H1 (cell line): Measurements from ENCODE around the gene MUC4. TPM values are rescaled to one million over a fixed set of nuclear protein-coding genes. Genes with fewer than 3 reads are reported as not detected.

Experiments used
- CTCF ChIA-PET: fragments of 300-600 bp; sonication (Branson Sonifier 250); formaldehyde crosslinking; loops from one replicate; lab custom pipeline; 2021; ENCODE audit not compliant: partially characterized antibody; lab: Charles Lee
- POLR2A ChIA-PET: fragments of 300-600 bp; sonication (Branson Sonifier 250); formaldehyde crosslinking; loops from one replicate; lab custom pipeline; 2021; ENCODE audit warnings: inconsistent platforms; ENCODE audit not compliant: partially characterized antibody; lab: Charles Lee
- DNase-seq, 2 experiments: peaks; one replicate each; pipeline versions ENCODE4 v3.0.0 to v3.0.0-alpha.2; 2010 to 2022; ENCODE audit warnings: low spot score in 2 of 2, low read depth in 1 of 2, mixed read lengths in 1 of 2
- FAIRE-seq: peaks from 2 replicates; lab custom pipeline; 2011; peaks lifted over from hg19 to GRCh38; lab: Jason Lieb, UNC
- H2AFZ ChIP-seq: 2 replicates; pipeline ENCODE4 v1.8.1; 2012; ENCODE audit warnings: low read length, inconsistent platforms
- H2AK5ac ChIP-seq: 2 replicates; pipeline ENCODE4 v1.6.1; 2013; ENCODE audit warnings: low read depth, low read length
- H2BK120ac ChIP-seq: replicated peaks from 2 replicates; pipeline ENCODE3; 2013; ENCODE audit warnings: low read depth, low read length, inconsistent platforms
- H2BK12ac ChIP-seq: 2 replicates; pipeline ENCODE4 v1.6.1; 2013; ENCODE audit warnings: low read depth, low read length
- H2BK15ac ChIP-seq: 2 replicates; pipeline ENCODE4 v1.6.1; 2013; ENCODE audit warnings: low read length
- H2BK20ac ChIP-seq: 2 replicates; pipeline ENCODE4 v1.6.1; 2013; ENCODE audit warnings: low read length
- H2BK5ac ChIP-seq: 2 replicates; pipeline ENCODE4 v1.6.1; 2013; ENCODE audit warnings: low read depth, low read length
- H3K14ac ChIP-seq: 2 replicates; pipeline ENCODE4 v1.6.1; 2013; ENCODE audit warnings: inconsistent platforms; ENCODE audit not compliant: insufficient read length
- H3K18ac ChIP-seq: 2 replicates; pipeline ENCODE4 v1.6.1; 2013; ENCODE audit warnings: low read length; ENCODE audit errors: extremely low read depth
- H3K23ac ChIP-seq: 2 replicates; pipeline ENCODE4 v1.6.1; 2013; ENCODE audit warnings: inconsistent platforms; ENCODE audit not compliant: insufficient read length
- H3K23me2 ChIP-seq: 2 replicates; pipeline ENCODE4 v1.6.1; 2013; ENCODE audit warnings: low read depth, low read length
- H3K27ac ChIP-seq: 2 replicates; pipeline ENCODE4 v1.6.1; 2011; ENCODE audit warnings: low read depth, low read length, inconsistent platforms
- H3K27me3 ChIP-seq, 4 experiments: replicated peaks in 1 of 4; 1 replicate in 1 of 4; 2 replicates in 3 of 4; pipeline versions ENCODE4 v1.6.1 to v1.8.1; 2011 to 2013; ENCODE audit warnings: low read length in 3 of 4, mild to moderate bottlenecking in 3 of 4, inconsistent platforms in 2 of 4, mixed read lengths in 2 of 4, moderate library complexity in 1 of 4; ENCODE audit not compliant: control insufficient read depth in 3 of 4, insufficient read depth in 3 of 4; ENCODE audit errors: extremely low read depth in 1 of 4
- H3K36me3 ChIP-seq, 4 experiments: 2 replicates each; pipeline versions ENCODE4 v1.6.1 to v1.8.1; 2011 to 2013; ENCODE audit warnings: mild to moderate bottlenecking in 4 of 4, low read length in 3 of 4, moderate library complexity in 2 of 4, control low read depth in 1 of 4, inconsistent platforms in 1 of 4; ENCODE audit not compliant: insufficient read depth in 4 of 4, control insufficient read depth in 2 of 4
- H3K4ac ChIP-seq: replicated peaks from 2 replicates; pipeline ENCODE3; 2013; ENCODE audit warnings: low read length, low read depth, mixed read lengths, inconsistent platforms; ENCODE audit not compliant: insufficient read length
- H3K4me1 ChIP-seq, 4 experiments: replicated peaks in 1 of 4; 1 replicate in 1 of 4; 2 replicates in 3 of 4; pipeline versions ENCODE4 v1.6.1 to v1.8.1; 2011 to 2013; ENCODE audit warnings: low read length in 3 of 4, inconsistent platforms in 2 of 4, mixed read lengths in 1 of 4; ENCODE audit not compliant: insufficient read depth in 4 of 4, control insufficient read depth in 3 of 4
- H3K4me2 ChIP-seq, 2 experiments: 2 replicates each; pipeline versions ENCODE4 v1.6.1 to v1.8.1; 2011 to 2013; ENCODE audit warnings: low read depth in 2 of 2, low read length in 2 of 2, control low read depth in 1 of 2, inconsistent platforms in 1 of 2, mild to moderate bottlenecking in 1 of 2; ENCODE audit not compliant: insufficient read depth in 1 of 2
- H3K4me3 ChIP-seq, 4 experiments: fragments of 200-600, 300-600 bp in 1 of 4; sonication (generic), shearing (Covaris generic), sonication (Bioruptor Twin) in 1 of 4; 2 replicates each; pipeline versions ENCODE4 v1.5.1 to v1.8.1; 2011 to 2016; ENCODE audit warnings: low read length in 4 of 4, low read depth in 3 of 4, control low read depth in 2 of 4, inconsistent platforms in 2 of 4, mild to moderate bottlenecking in 2 of 4, mixed read lengths in 1 of 4, moderate library complexity in 1 of 4; ENCODE audit not compliant: insufficient read depth in 2 of 4; ENCODE audit errors: extremely low read depth in 1 of 4
- H3K56ac ChIP-seq: replicated peaks from 2 replicates; pipeline ENCODE3; 2013; ENCODE audit warnings: low read depth, mild to moderate bottlenecking, mixed read lengths, low read length, inconsistent platforms; ENCODE audit not compliant: insufficient read length
- H3K79me1 ChIP-seq: 2 replicates; pipeline ENCODE4 v1.6.1; 2013; ENCODE audit warnings: low read depth, low read length, control low read depth
- H3K79me2 ChIP-seq, 2 experiments: 2 replicates each; pipeline versions ENCODE4 v1.6.1 to v1.8.1; 2012 to 2013; ENCODE audit warnings: low read length in 2 of 2, mild to moderate bottlenecking in 2 of 2, inconsistent platforms in 1 of 2; ENCODE audit not compliant: insufficient read depth in 2 of 2, control insufficient read depth in 1 of 2
- H3K9ac ChIP-seq, 4 experiments: replicated peaks in 1 of 4; 1 replicate in 1 of 4; 2 replicates in 3 of 4; pipeline versions ENCODE4 v1.6.1 to v1.8.1; 2011 to 2013; ENCODE audit warnings: low read depth in 3 of 4, low read length in 3 of 4, control low read depth in 2 of 4, mild to moderate bottlenecking in 2 of 4, moderate library complexity in 2 of 4, inconsistent platforms in 1 of 4; ENCODE audit errors: extremely low read depth in 1 of 4
- H3K9me3 ChIP-seq, 2 experiments: 2 replicates each; pipeline versions ENCODE4 v1.6.1 to v1.8.1; 2012 to 2013; ENCODE audit warnings: mild to moderate bottlenecking in 2 of 2, moderate library complexity in 2 of 2, control low read depth in 1 of 2, inconsistent platforms in 1 of 2, low read depth in 1 of 2, low read length in 1 of 2, mixed read lengths in 1 of 2; ENCODE audit not compliant: insufficient read depth in 2 of 2
- H4K20me1 ChIP-seq, 2 experiments: replicated peaks in 1 of 2; 2 replicates each; pipeline versions ENCODE3 to v1.8.1; 2011 to 2013; ENCODE audit warnings: inconsistent platforms in 2 of 2, low read length in 2 of 2, mild to moderate bottlenecking in 1 of 2; ENCODE audit not compliant: insufficient read depth in 2 of 2, control insufficient read depth in 1 of 2
- H4K5ac ChIP-seq: 2 replicates; pipeline ENCODE4 v1.6.1; 2013; ENCODE audit warnings: low read length, low read depth, mixed read lengths, inconsistent platforms; ENCODE audit not compliant: insufficient read length
- H4K8ac ChIP-seq: 2 replicates; pipeline ENCODE4 v1.8.0; 2013; ENCODE audit warnings: mild to moderate bottlenecking, moderate library complexity, low read length, inconsistent platforms; ENCODE audit not compliant: insufficient read depth; ENCODE audit errors: extremely low read depth
- H4K91ac ChIP-seq: replicated peaks from 2 replicates; pipeline ENCODE3; 2013; ENCODE audit warnings: low read length, mixed read lengths, inconsistent platforms; ENCODE audit not compliant: insufficient read length
- CTBP2 ChIP-seq: IDR thresholded peaks from 2 replicates; pipeline ENCODE4 v1.7.0; 2011; ENCODE audit warnings: borderline replicate concordance, mild to moderate bottlenecking, moderate library complexity, mixed read lengths, low read length; ENCODE audit not compliant: insufficient read depth, insufficient read length
- GTF2F1 ChIP-seq: IDR thresholded peaks from 2 replicates; pipeline ENCODE4 v1.6.1; 2012; ENCODE audit warnings: low read depth, low read length, improper control_type of control experiment, borderline replicate concordance
- JUN ChIP-seq: IDR thresholded peaks from 2 replicates; pipeline ENCODE4 v1.6.1; 2011; ENCODE audit warnings: low read depth, mild to moderate bottlenecking, improper control_type of control experiment, low read length
- POU5F1 ChIP-seq: IDR thresholded peaks from 2 replicates; pipeline ENCODE4 v1.6.1; 2011; ENCODE audit warnings: low read depth, mild to moderate bottlenecking, low read length, moderate library complexity
- SAP30 ChIP-seq: fragments of 300-600 bp; sonication (generic); IDR thresholded peaks from 2 replicates; pipeline ENCODE4 v1.7.1; 2012; ENCODE audit warnings: low read length, moderate library complexity, mild to moderate bottlenecking, inconsistent platforms; ENCODE audit not compliant: insufficient read depth, insufficient replicate concordance
- WGBS, 2 experiments: shearing (Covaris generic) in 1 of 2; methylation state at CpG; one replicate each; pipeline versions ENCODE4 v1.1.6 to v1.1.7; 2013 to 2015; ENCODE audit warnings: low lambda C conversion rate in 2 of 2, mixed read lengths in 2 of 2, inconsistent platforms in 1 of 2, low coverage in 1 of 2, missing lambda C conversion rate in 1 of 2; ENCODE audit not compliant: insufficient replicate concordance in 2 of 2, insufficient coverage in 1 of 2, insufficient read length in 1 of 2; ENCODE audit errors: extremely low coverage in 1 of 2, missing lambda C conversion rate in 1 of 2; 5-methylcytosine and 5-hydroxymethylcytosine counted together
- polyA plus RNA-seq, 7 experiments: library from polyadenylated mRNA; depleted of rRNA in 3 of 7; stranded (reverse) in 5 of 7; unstranded in 2 of 7; fragments of >200 nt in 5 of 7; fragments of 200-250 nt in 2 of 7; gene quantifications; 1 replicate in 5 of 7; 2 replicates in 1 of 7; 4 replicates in 1 of 7; pipeline versions ENCODE4 v1.2.1 to v1.2.3, GENCODE V29; 2011 to 2013; ENCODE audit warnings: missing spikeins in 2 of 7, mixed read lengths in 2 of 7
- total RNA-seq: library from RNA; stranded (reverse); fragmentation: NEBNext Ultra II Directional; extraction: Animal tissue kit (Norgen Biotek cat#: 25700); gene quantifications from 2 replicates; pipeline ENCODE4 v1.2.1, GENCODE V29; 2021
- TF ChIP-seq, protein P1 (sequence below): IDR thresholded peaks from 2 replicates; pipeline ENCODE4 v1.6.1; 2011; ENCODE audit warnings: low read depth, mild to moderate bottlenecking, low read length; ENCODE audit not compliant: insufficient read depth

MUC4 gene
- total and polyA plus RNA-seq, 2 of the 8 experiments (the other 6 are each of a cell fraction or from before 2014, with no cell fraction given), result 0.89 to 2.0 TPM

GRCh38 chr3:195818301-195818700, 6.6 kb upstream of the MUC4 start:
- no peak overlapping the region for H4K8ac ChIP-seq
- no peak overlapping the region for H3K9ac ChIP-seq
- ChIA-PET CTCF (interaction anchor here (1.7 to 2.6 kb wide), 4 partner anchors 15 to 41 kb away, joined by 4 to 15 read pairs (median 6); no protein-coding TSS in a partner anchor), POLR2A (interaction anchor here (1.2 to 1.6 kb wide), 2 partner anchors 9 to 12 kb away, joined by 3 to 5 read pairs; no protein-coding TSS in a partner anchor)
- H4K20me1 ChIP-seq, result no peaks in the 10 kb centered on the region
- DNase-seq (no peak), FAIRE-seq (no peak)
- no peak overlapping the region for H3K14ac ChIP-seq
- no peak overlapping the region for H2BK20ac ChIP-seq
- H3K4me2 ChIP-seq, result no peak overlapping the region
- no peak overlapping the region for H2BK5ac ChIP-seq
- H3K23me2 ChIP-seq, result no peaks in the 10 kb centered on the region
- H3K79me2 ChIP-seq, result no peaks in the 10 kb centered on the region
- H3K27me3 ChIP-seq, result no peaks in the 10 kb centered on the region
- no peak overlapping the region for H3K56ac ChIP-seq
- H3K4ac ChIP-seq, result no peak overlapping the region
- no peaks in the 10 kb centered on the region for H3K36me3 ChIP-seq
- no peak overlapping the region for H3K27ac ChIP-seq
- H3K18ac ChIP-seq, result no peak overlapping the region
- H3K79me1 ChIP-seq, result no peaks in the 10 kb centered on the region
- 93% methylated on average over 21 of the region's 21 CpGs; no CpG with 5 or more reads in 1 of the 2 experiments for WGBS, 2 experiments
- H2BK12ac ChIP-seq, result no peak overlapping the region; the same call in 1 of the 2 replicates
- no peak overlapping the region for H2BK120ac ChIP-seq
- H2AK5ac ChIP-seq, result no peak overlapping the region
- H4K5ac ChIP-seq, result no peak overlapping the region
- H2BK15ac ChIP-seq, result no peak overlapping the region
- H4K91ac ChIP-seq, result no peak overlapping the region
- no peak overlapping the region for H2AFZ ChIP-seq
- H3K23ac ChIP-seq, result no peak overlapping the region
- H3K9me3 ChIP-seq, result no peaks in the 10 kb centered on the region
- H3K4me3 ChIP-seq, result no peak overlapping the region
- H3K4me1 ChIP-seq, result no peaks in the 10 kb centered on the region; a peak in 1 of 7 replicates
- TF ChIP-seq GTF2F1 (no peak), SAP30 (no peak), POU5F1 (no peak), CTBP2 (no peak), JUN (no peak)
- TF ChIP-seq, protein P1, sequence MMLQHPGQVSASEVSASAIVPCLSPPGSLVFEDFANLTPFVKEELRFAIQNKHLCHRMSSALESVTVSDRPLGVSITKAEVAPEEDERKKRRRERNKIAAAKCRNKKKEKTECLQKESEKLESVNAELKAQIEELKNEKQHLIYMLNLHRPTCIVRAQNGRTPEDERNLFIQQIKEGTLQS, result no peak
